HG03521 (cell line): Measurements from ENCODE around the gene NCK1.
"Not testable (repeated sequence)": the region's sequence is repeated elsewhere in the genome, so short reads cannot be mapped to it uniquely, and the experiment has no call there.

ENCODE experiments used
- ATAC-seq: cut with Tn5 transposase; IDR thresholded peaks from one replicate; pipeline ENCODE4 v1.9.1; 2021; ENCODE audit warnings: mild to moderate bottlenecking, moderate library complexity; ENCODE audit not compliant: unreplicated experiment

Gene NCK1

GRCh38 chr3:136860541-136860940 lies 1.5 kb upstream of the NCK1 start:
- ATAC-seq, result no peak

GRCh38 chr3:136862617-136863322 lies 762 bp downstream of the NCK1 start:
- ATAC-seq, result peak; percentile 2

GRCh38 chr3:136869282-136869681 lies 7.3 kb downstream of the NCK1 start:
- no peak for ATAC-seq

GRCh38 chr3:136872258-136872657 lies 10.2 kb downstream of the NCK1 start:
- not testable (repeated sequence) for ATAC-seq

- not testable (repeated sequence) for ATAC-seq
Measured at GRCh38 chr3:136879510-136879909, 17.5 kb downstream of the NCK1 start.

GRCh38 chr3:136882571-136882970 lies 20.6 kb downstream of the NCK1 start:
- no peak for ATAC-seq

GRCh38 chr3:136883967-136884720 lies 22.1 kb downstream of the NCK1 start:
- ATAC-seq, result no peak

- no peak for ATAC-seq
Measured at GRCh38 chr3:136885357-136886213, 23.6 kb downstream of the NCK1 start.

GRCh38 chr3:136889947-136890346 lies 27.9 kb downstream of the NCK1 start:
- ATAC-seq, result no peak

GRCh38 chr3:136891934-136892855 lies 30.2 kb downstream of the NCK1 start:
- ATAC-seq, result no peak

- no peak for ATAC-seq
Measured at GRCh38 chr3:136893848-136894443, 31.9 kb downstream of the NCK1 start.

GRCh38 chr3:136897171-136897570 lies 35.2 kb downstream of the NCK1 start:
- ATAC-seq, result not testable (repeated sequence)

GRCh38 chr3:136898549-136898948 lies 36.5 kb downstream of the NCK1 start:
- ATAC-seq, result no peak

- ATAC-seq, result no peak
Measured at GRCh38 chr3:136898954-136899353, 36.9 kb downstream of the NCK1 start.

- no peak for ATAC-seq
Measured at GRCh38 chr3:136899622-136900158, 37.7 kb downstream of the NCK1 start.

- not testable (repeated sequence) for ATAC-seq
Measured at GRCh38 chr3:136900694-136901093, 38.7 kb downstream of the NCK1 start.

GRCh38 chr3:136901391-136901790 lies 39.4 kb downstream of the NCK1 start:
- no peak for ATAC-seq

GRCh38 chr3:136902530-136902929 lies 40.5 kb downstream of the NCK1 start:
- ATAC-seq, result not testable (repeated sequence)

GRCh38 chr3:136903899-136904298 lies 41.9 kb downstream of the NCK1 start:
- ATAC-seq, result no peak

GRCh38 chr3:136904746-136905145 lies 42.7 kb downstream of the NCK1 start:
- ATAC-seq, result no peak
